Upper lobe of left lung (tissue), 4 donors: ENCODE data around the gene GNAI2.
A peak's percentile ranks its signal among the peaks of the same experiment; 100 is the strongest.

ENCODE experiments used
- EP300 ChIP-seq, 4 donors: sonication (generic); formaldehyde crosslinking; IDR thresholded peaks; one replicate each; pipeline ENCODE4 v1.5.1; 2017; ENCODE audit warnings: antibody characterized with exemption in 4 of 4, control low read depth in 2 of 4
- POLR2A ChIP-seq, 4 donors: fragments of 450-650 bp; IDR thresholded peaks; one replicate each; pipeline ENCODE4 v1.5.1; 2016 to 2017; ENCODE audit warnings: antibody characterized with exemption in 4 of 4, mild to moderate bottlenecking in 2 of 4
- POLR2AphosphoS5 ChIP-seq, 2 donors: sonication (generic); formaldehyde crosslinking; IDR thresholded peaks; one replicate each; pipeline ENCODE4 v1.5.1; 2017; ENCODE audit warnings: antibody characterized with exemption in 2 of 2
- TF ChIP-seq, protein P1 (sequence below), 6 experiments: fragments of 450-650 bp in 4 of 6; fragments of 200-600 bp in 2 of 6; sonication (generic) in 2 of 6; IDR thresholded peaks; one replicate each; pipeline ENCODE4 v1.5.1; 2016 to 2019; ENCODE audit warnings: antibody characterized with exemption in 6 of 6

- TF ChIP-seq, protein P1, sequence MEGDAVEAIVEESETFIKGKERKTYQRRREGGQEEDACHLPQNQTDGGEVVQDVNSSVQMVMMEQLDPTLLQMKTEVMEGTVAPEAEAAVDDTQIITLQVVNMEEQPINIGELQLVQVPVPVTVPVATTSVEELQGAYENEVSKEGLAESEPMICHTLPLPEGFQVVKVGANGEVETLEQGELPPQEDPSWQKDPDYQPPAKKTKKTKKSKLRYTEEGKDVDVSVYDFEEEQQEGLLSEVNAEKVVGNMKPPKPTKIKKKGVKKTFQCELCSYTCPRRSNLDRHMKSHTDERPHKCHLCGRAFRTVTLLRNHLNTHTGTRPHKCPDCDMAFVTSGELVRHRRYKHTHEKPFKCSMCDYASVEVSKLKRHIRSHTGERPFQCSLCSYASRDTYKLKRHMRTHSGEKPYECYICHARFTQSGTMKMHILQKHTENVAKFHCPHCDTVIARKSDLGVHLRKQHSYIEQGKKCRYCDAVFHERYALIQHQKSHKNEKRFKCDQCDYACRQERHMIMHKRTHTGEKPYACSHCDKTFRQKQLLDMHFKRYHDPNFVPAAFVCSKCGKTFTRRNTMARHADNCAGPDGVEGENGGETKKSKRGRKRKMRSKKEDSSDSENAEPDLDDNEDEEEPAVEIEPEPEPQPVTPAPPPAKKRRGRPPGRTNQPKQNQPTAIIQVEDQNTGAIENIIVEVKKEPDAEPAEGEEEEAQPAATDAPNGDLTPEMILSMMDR (IDR thresholded peaks at IDR 0.05), result no peak
- TF ChIP-seq POLR2A (IDR thresholded peaks at IDR 0.05) (peak in 2 of 4 donors; percentile 29 to 69), EP300 (IDR thresholded peaks at IDR 0.05) (no peak), POLR2AphosphoS5 (IDR thresholded peaks at IDR 0.05) (peak; percentile 5 to 30)
Measured at GRCh38 chr3:50264964-50265485, 29.0 kb downstream of the GNAI2 start.
